T1000 (cell line): ENCODE measurements around the gene PIRT.

Experiments
- DNase-seq: peaks from one replicate; lab custom pipeline; 2025; ENCODE audit warnings: mixed read lengths; lab: John Stamatoyannopoulos, UW

The PIRT gene

GRCh38 chr17:10789694-10790271 is 48.1 kb downstream of the PIRT start:
- DNase-seq = no peak

DNA sequence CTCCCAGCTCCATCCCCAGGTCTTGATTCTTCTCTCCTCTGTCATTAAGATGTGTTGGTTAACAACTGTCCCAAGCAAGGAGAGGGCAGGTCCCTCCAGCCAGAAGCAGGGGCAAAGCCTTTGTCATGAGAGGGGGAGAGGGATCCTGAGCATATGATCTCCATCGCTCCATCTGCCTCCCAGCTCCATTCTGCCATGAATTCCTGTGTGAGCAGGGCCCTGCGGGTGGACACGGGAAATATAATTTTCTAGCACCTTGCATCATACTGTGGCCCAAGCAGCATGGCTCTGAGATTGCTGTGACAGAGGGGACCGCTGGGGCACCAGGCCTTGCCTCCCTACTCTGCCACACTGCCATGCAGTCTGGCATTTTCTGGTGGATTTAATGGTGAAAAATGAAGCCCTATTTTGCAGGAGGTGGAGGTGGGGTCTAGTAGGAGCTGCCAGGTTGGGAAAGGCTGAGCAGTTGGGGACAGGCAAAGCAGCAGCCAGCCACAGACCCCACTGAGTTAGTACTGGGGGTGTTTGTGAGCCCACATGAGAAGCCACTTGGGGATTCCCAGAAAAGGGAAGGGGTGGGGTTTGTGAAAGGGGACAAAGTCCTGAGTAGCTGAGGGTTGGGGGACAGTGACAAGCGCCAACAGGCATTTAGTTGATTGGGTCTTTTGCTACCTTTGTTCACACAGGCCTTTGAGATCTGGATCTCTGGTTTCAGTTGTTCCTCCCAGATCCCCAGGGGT is 50.4 kb downstream of the PIRT start:
- DNase-seq = no peak

DNA sequence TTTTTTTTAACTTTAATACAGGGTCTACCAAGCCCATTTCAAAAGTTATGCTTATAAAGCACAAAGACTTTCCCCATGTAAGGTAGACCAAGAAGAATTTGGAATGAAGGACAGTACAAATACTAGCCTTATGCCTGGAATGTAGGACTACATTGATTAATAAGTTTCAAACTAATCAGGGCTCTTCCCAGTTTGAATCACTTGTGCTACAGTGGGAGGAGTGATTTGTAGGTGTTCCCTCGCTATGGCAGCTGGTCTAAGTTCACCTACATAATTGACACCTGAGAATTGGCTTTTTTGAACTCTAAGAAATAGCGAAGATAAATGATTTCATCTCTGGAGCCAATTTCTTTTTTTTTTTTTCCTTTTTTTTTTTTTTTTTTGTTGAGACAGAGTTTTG is 52.6 kb downstream of the PIRT start:
- no peak for DNase-seq

- DNase-seq = no peak
Measured at GRCh38 chr17:10779609-10780008, 58.3 kb downstream of the PIRT start.

GRCh38 chr17:10777890-10778289 is 60.0 kb downstream of the PIRT start:
- no peak for DNase-seq

DNA sequence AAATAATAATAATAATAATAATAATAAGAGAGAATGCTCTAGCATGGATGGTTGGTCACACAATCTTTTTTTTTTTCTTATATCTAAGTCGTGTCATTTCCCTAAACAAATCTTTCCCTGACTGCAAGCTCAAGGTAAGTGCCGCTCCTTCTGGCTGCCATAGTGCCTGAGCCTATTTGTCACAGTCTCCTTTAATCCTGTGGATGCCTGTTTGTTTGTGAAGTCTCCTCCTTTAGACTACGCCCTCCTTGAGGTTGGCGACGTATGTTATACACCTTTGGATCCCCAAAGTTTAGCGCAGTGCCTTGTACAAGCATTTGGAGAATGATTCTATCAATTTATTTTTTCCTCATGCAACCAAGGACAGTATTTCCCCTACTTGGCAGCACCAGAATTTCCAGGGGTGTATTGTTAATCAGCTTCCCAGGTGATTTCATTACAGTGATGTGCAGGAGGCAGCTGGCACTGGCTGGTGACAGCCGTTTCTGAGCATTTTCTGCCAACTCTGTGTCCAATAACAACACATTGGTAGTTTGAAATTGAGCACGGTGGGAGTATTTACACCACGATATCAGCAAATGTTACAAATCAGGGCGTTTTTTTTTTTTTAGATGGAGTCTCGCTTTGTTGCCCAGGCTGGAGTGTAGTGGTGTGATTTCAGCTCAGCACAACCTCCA is 60.6 kb downstream of the PIRT start:
- no peak for DNase-seq

GRCh38 chr17:10776381-10776780 is 61.5 kb downstream of the PIRT start:
- no peak for DNase-seq

- DNase-seq = no peak
Measured at GRCh38 chr17:10775740-10776356, 62.0 kb downstream of the PIRT start.

DNA sequence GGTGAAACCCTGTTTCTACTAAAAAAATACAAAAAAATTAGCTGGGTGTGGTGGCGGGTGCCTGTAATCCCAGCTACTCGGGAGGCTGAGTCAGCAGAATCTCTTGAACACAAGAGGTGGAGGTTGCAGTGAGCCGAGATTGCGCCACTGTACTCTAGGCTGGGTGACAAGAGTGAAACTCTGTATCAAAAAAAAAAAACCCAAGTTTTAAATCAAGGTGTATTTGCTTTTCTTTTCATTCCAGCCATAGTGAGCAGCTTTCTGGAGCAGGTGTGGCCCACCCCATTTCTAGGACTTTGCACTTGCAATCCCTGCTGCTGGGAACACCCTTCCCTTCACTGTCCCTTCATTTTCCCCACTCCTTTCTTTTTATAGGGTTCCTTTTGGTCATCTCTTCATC is 62.8 kb downstream of the PIRT start:
- no peak for DNase-seq

GRCh38 chr17:10773391-10773790 is 64.5 kb downstream of the PIRT start:
- no peak for DNase-seq
